H9 (cell line): Measurements from ENCODE around the gene TJP3. TPM values are rescaled to one million over a fixed set of nuclear protein-coding genes. Genes with fewer than 3 reads are reported as not detected.

Experiments
- DNase-seq: peaks from one replicate; pipeline ENCODE4 v3.0.0-alpha.2; 2017
- H2AFZ ChIP-seq: one replicate; pipeline ENCODE4 v1.6.1; 2013; ENCODE audit warnings: mild to moderate bottlenecking, low read length, control low read depth, moderate library complexity
- H2AK5ac ChIP-seq: 2 replicates; pipeline ENCODE4 v1.6.1; 2013; ENCODE audit warnings: low read length, control low read depth, mixed read lengths; ENCODE audit not compliant: insufficient read length
- H2BK120ac ChIP-seq: one replicate; pipeline ENCODE4 v1.6.1; 2013; ENCODE audit warnings: low read depth, mild to moderate bottlenecking, low read length, control low read depth, inconsistent platforms; ENCODE audit not compliant: poor library complexity, severe bottlenecking
- H2BK12ac ChIP-seq: 2 replicates; pipeline ENCODE4 v1.6.1; 2013; ENCODE audit warnings: low read length, control low read depth, mixed read lengths, low read depth; ENCODE audit not compliant: insufficient read length
- H2BK15ac ChIP-seq: 2 replicates; pipeline ENCODE4 v1.6.1; 2013; ENCODE audit warnings: low read depth, low read length, control low read depth
- H2BK20ac ChIP-seq: one replicate; pipeline ENCODE4 v1.6.1; 2013; ENCODE audit warnings: low read depth, mild to moderate bottlenecking, low read length, control low read depth, inconsistent platforms; ENCODE audit not compliant: poor library complexity, severe bottlenecking
- H2BK5ac ChIP-seq: 2 replicates; pipeline ENCODE4 v1.6.1; 2013; ENCODE audit warnings: low read length, control low read depth, mixed read lengths; ENCODE audit not compliant: insufficient read length
- H3K14ac ChIP-seq: 2 replicates; pipeline ENCODE4 v1.6.1; 2013; ENCODE audit warnings: low read length, control low read depth; ENCODE audit not compliant: insufficient read depth
- H3K18ac ChIP-seq: 2 replicates; pipeline ENCODE4 v1.6.1; 2013; ENCODE audit warnings: low read depth, mild to moderate bottlenecking, mixed read lengths, low read length, control low read depth; ENCODE audit not compliant: insufficient read length
- H3K23ac ChIP-seq: 2 replicates; pipeline ENCODE4 v1.6.1; 2013; ENCODE audit warnings: low read length, control low read depth, mixed read lengths, low read depth; ENCODE audit not compliant: insufficient read length
- H3K23me2 ChIP-seq: 2 replicates; pipeline ENCODE4 v1.6.1; 2013; ENCODE audit warnings: low read depth, mild to moderate bottlenecking, mixed read lengths, low read length, control low read depth; ENCODE audit not compliant: insufficient read length, poor library complexity, severe bottlenecking
- H3K27ac ChIP-seq: 2 replicates; pipeline ENCODE4 v1.5.1; 2013; ENCODE audit warnings: low read length, control low read depth, mixed read lengths, low read depth; ENCODE audit not compliant: insufficient read length
- H3K27me3 ChIP-seq: 2 replicates; pipeline ENCODE4 v1.6.1; 2013; ENCODE audit warnings: low read length, control low read depth, inconsistent platforms; ENCODE audit not compliant: insufficient read depth
- H3K4ac ChIP-seq: 2 replicates; pipeline ENCODE4 v1.6.1; 2013; ENCODE audit warnings: low read depth, mild to moderate bottlenecking, control low read depth, inconsistent platforms, low read length, moderate library complexity
- H3K4me1 ChIP-seq: 2 replicates; pipeline ENCODE4 v1.6.1; 2013; ENCODE audit warnings: low read length, control low read depth, inconsistent platforms; ENCODE audit not compliant: insufficient read depth
- H3K4me2 ChIP-seq: 2 replicates; pipeline ENCODE4 v1.6.1; 2013; ENCODE audit warnings: low read length, control low read depth, mixed read lengths; ENCODE audit not compliant: insufficient read length, insufficient read depth
- H3K56ac ChIP-seq: 2 replicates; pipeline ENCODE4 v1.6.1; 2013; ENCODE audit warnings: low read depth, mild to moderate bottlenecking, mixed read lengths, low read length, control low read depth; ENCODE audit not compliant: insufficient read length
- H3K79me1 ChIP-seq: 2 replicates; pipeline ENCODE4 v1.6.1; 2013; ENCODE audit warnings: low read depth, mild to moderate bottlenecking, moderate library complexity, low read length, control low read depth, inconsistent platforms; ENCODE audit not compliant: insufficient read depth, poor library complexity, severe bottlenecking
- H3K79me2 ChIP-seq: 2 replicates; pipeline ENCODE4 v1.6.1; 2013; ENCODE audit warnings: low read length, control low read depth, inconsistent platforms; ENCODE audit not compliant: insufficient read depth
- H3K9ac ChIP-seq: 2 replicates; pipeline ENCODE4 v1.6.1; 2013; ENCODE audit warnings: low read length, control low read depth, mixed read lengths; ENCODE audit not compliant: insufficient read length; ENCODE audit errors: extremely low read depth
- H3K9me3 ChIP-seq: one replicate; pipeline ENCODE4 v1.6.1; 2013; ENCODE audit warnings: low read depth, low read length, inconsistent platforms; ENCODE audit not compliant: control insufficient read depth
- H3T11ph ChIP-seq: one replicate; pipeline ENCODE4 v1.6.1; 2013; ENCODE audit warnings: mild to moderate bottlenecking, low read length, control low read depth, inconsistent platforms
- H4K20me1 ChIP-seq: one replicate; pipeline ENCODE4 v1.6.1; 2013; ENCODE audit not compliant: control insufficient read depth, insufficient read length, insufficient read depth
- H4K5ac ChIP-seq: 2 replicates; pipeline ENCODE4 v1.6.1; 2013; ENCODE audit warnings: low read depth, mild to moderate bottlenecking, mixed read lengths, low read length, control low read depth; ENCODE audit not compliant: insufficient read length
- H4K8ac ChIP-seq: replicated peaks from 2 replicates; pipeline ENCODE4 v1.6.1; 2013; ENCODE audit warnings: low read length, control low read depth, mixed read lengths, low read depth; ENCODE audit not compliant: insufficient read length
- H4K91ac ChIP-seq: 2 replicates; pipeline ENCODE4 v1.6.1; 2013; ENCODE audit warnings: low read depth, mild to moderate bottlenecking, moderate library complexity, mixed read lengths, low read length, control low read depth; ENCODE audit not compliant: insufficient read length
- H3K27ac Mint-ChIP-seq, 3 experiments: 2 replicates in 2 of 3; 3 replicates in 1 of 3; pipeline ENCODE4 v1.8.0; 2020 to 2021; ENCODE audit warnings: mixed read lengths in 3 of 3, mild to moderate bottlenecking in 1 of 3, moderate library complexity in 1 of 3
- H3K27me3 Mint-ChIP-seq: 2 replicates; pipeline ENCODE4 v1.8.0; 2021; ENCODE audit warnings: low read depth, mild to moderate bottlenecking, moderate library complexity, mixed read lengths
- H3K36me3 Mint-ChIP-seq, 3 experiments: 2 replicates in 2 of 3; 3 replicates in 1 of 3; pipeline ENCODE4 v1.8.0; 2020 to 2021; ENCODE audit warnings: low read depth in 3 of 3, mixed read lengths in 3 of 3; ENCODE audit not compliant: insufficient read depth in 1 of 3
- H3K4me1 Mint-ChIP-seq, 2 experiments: 2 replicates each; pipeline ENCODE4 v1.8.0; 2020; ENCODE audit warnings: mixed read lengths in 2 of 2
- H3K4me3 Mint-ChIP-seq, 2 experiments: 2 replicates in 1 of 2; 3 replicates in 1 of 2; pipeline ENCODE4 v1.8.0; 2020 to 2021; ENCODE audit warnings: mild to moderate bottlenecking in 2 of 2, mixed read lengths in 2 of 2, moderate library complexity in 1 of 2
- H3K9me3 Mint-ChIP-seq, 2 experiments: 2 replicates in 1 of 2; 3 replicates in 1 of 2; pipeline ENCODE4 v1.8.0; 2020; ENCODE audit warnings: mild to moderate bottlenecking in 2 of 2, mixed read lengths in 2 of 2, moderate library complexity in 1 of 2
- WGBS: extraction: QIAGEN DNeasy Blood & Tissue Kit; methylation state at CpG from one replicate; pipeline ENCODE4 v1.1.7; 2013; ENCODE audit warnings: missing lambda C conversion rate, low lambda C conversion rate, mixed read lengths; ENCODE audit not compliant: insufficient read length; ENCODE audit errors: extremely low coverage; 5-methylcytosine and 5-hydroxymethylcytosine counted together
- total RNA-seq: library from RNA; stranded (reverse); gene quantifications from 2 replicates; pipeline ENCODE4 v1.2.1, GENCODE V29; 2021
- TF ChIP-seq, protein P1 (sequence below): fragments of 200-600 bp; sonication (generic); conservative IDR thresholded peaks from 3 replicates; pipeline ENCODE4 v1.8.0; 2021; ENCODE audit warnings: antibody characterized with exemption, mild to moderate bottlenecking

TJP3 gene
- total RNA-seq, 1 experiment from 2014 or later: 27.3 TPM

DNA sequence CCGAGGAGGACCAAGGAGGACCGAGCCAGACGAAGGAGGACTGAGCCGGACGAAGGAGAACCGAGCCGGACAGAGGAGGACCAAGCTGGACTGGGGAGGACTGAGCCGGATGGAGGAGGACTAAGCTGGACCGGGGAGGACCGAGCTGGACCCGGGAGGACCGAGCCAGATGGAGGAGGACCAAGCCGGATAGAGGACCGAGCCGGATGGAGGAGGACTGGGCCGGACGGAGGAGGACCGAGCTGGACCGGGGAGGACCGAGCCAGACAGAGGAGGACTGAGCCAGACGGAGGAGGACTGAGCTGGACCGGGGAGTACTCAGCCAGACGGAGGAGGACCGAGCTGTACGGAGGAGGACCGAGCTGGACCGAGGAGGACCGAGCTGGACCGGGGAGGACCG is 11.1 kb upstream of the TJP3 start:
- Mint-ChIP-seq H3K27me3 (no peaks in the 10 kb centered on the region), H3K4me1 (peaks cover 0 to 10% of the 10 kb centered on the region in 2 experiments; a peak in 2 of 4 replicates), H3K27ac (no peak overlapping the region; a peak in 1 of 7 replicates), H3K4me3 (no peak overlapping the region), H3K9me3 (no peaks in the 10 kb centered on the region; a peak in 2 of 5 replicates), H3K36me3 (peaks cover 0 to 11% (median 0%) of the 10 kb centered on the region in 3 experiments; a peak in 4 of 7 replicates)
- Histone ChIP-seq H3K18ac (no peak overlapping the region), H3K79me2 (peaks cover 16% of the 10 kb centered on the region; the same call in 1 of the 2 replicates), H4K20me1 (no peaks in the 10 kb centered on the region), H3K9me3 (no peaks in the 10 kb centered on the region), H2BK5ac (no peak overlapping the region), H3K4me2 (no peak overlapping the region), H4K5ac (no peak overlapping the region), H3K23ac (no peak overlapping the region), H2BK15ac (no peak overlapping the region), H3K27ac (no peak overlapping the region), H3K56ac (no peak overlapping the region), H4K91ac (no peak overlapping the region), H3T11ph (no peak overlapping the region), H2BK12ac (no peak overlapping the region), H3K9ac (no peak overlapping the region), H3K4me1 (no peaks in the 10 kb centered on the region; the same call in 1 of the 2 replicates), H2AFZ (no peak overlapping the region), H2BK120ac (no peak overlapping the region), H3K23me2 (peaks cover 8% of the 10 kb centered on the region), H2AK5ac (no peak overlapping the region), H3K4ac (no peak overlapping the region), H3K27me3 (no peaks in the 10 kb centered on the region), H4K8ac (no peak overlapping the region), H3K79me1 (no peaks in the 10 kb centered on the region), H3K14ac (no peak overlapping the region; the same call in 1 of the 2 replicates), H2BK20ac (no peak overlapping the region)
- DNase-seq: no peak
- TF ChIP-seq, protein P1, sequence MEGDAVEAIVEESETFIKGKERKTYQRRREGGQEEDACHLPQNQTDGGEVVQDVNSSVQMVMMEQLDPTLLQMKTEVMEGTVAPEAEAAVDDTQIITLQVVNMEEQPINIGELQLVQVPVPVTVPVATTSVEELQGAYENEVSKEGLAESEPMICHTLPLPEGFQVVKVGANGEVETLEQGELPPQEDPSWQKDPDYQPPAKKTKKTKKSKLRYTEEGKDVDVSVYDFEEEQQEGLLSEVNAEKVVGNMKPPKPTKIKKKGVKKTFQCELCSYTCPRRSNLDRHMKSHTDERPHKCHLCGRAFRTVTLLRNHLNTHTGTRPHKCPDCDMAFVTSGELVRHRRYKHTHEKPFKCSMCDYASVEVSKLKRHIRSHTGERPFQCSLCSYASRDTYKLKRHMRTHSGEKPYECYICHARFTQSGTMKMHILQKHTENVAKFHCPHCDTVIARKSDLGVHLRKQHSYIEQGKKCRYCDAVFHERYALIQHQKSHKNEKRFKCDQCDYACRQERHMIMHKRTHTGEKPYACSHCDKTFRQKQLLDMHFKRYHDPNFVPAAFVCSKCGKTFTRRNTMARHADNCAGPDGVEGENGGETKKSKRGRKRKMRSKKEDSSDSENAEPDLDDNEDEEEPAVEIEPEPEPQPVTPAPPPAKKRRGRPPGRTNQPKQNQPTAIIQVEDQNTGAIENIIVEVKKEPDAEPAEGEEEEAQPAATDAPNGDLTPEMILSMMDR: no peak
- WGBS: no CpG with 5 or more reads among the region's 30 CpGs
